IMR-90 (cell line): Measurements from ENCODE around the gene PTCH1.

ENCODE experiments used
- BHLHE40 ChIP-seq: fragments of 150-350 bp; IDR thresholded peaks from 2 replicates; pipeline ENCODE4 v1.6.1; 2016; ENCODE audit warnings: mild to moderate bottlenecking, low read depth, low read length
- CEBPB ChIP-seq: IDR thresholded peaks from 2 replicates; pipeline ENCODE4 v1.6.1; 2012; ENCODE audit warnings: low read depth, low read length, improper control_type of control experiment
- CHD1 ChIP-seq: IDR thresholded peaks from 2 replicates; pipeline ENCODE4 v1.6.1; 2012; ENCODE audit warnings: low read depth, low read length, improper control_type of control experiment
- FOS ChIP-seq: fragments of 150-350 bp; IDR thresholded peaks from 2 replicates; pipeline ENCODE4 v1.6.1; 2016; ENCODE audit warnings: low read depth, low read length
- MAZ ChIP-seq: IDR thresholded peaks from 2 replicates; pipeline ENCODE4 v1.6.1; 2012; ENCODE audit warnings: low read depth, mild to moderate bottlenecking, low read length, improper control_type of control experiment, moderate library complexity, borderline replicate concordance
- POLR2A ChIP-seq: IDR thresholded peaks from 2 replicates; pipeline ENCODE4 v1.6.1; 2012; ENCODE audit warnings: mild to moderate bottlenecking, low read depth, low read length
- RAD21 ChIP-seq: IDR thresholded peaks from 2 replicates; pipeline ENCODE4 v1.6.1; 2012; ENCODE audit warnings: low read length, improper control_type of control experiment
- RFX5 ChIP-seq: IDR thresholded peaks from 2 replicates; pipeline ENCODE4 v1.8.0; 2012; ENCODE audit warnings: low read depth, mild to moderate bottlenecking, low read length, moderate library complexity
- TF ChIP-seq, protein P1 (sequence below): conservative IDR thresholded peaks from 2 replicates; pipeline ENCODE4 v1.5.1; 2012; ENCODE audit warnings: mild to moderate bottlenecking, low read depth, low read length, improper control_type of control experiment
- TF ChIP-seq, protein P2 (sequence below): fragments of 150-350 bp; IDR thresholded peaks from 2 replicates; pipeline ENCODE4 v1.6.1; 2017; ENCODE audit warnings: mild to moderate bottlenecking, antibody characterized with exemption, low read length, low read depth

DNA sequence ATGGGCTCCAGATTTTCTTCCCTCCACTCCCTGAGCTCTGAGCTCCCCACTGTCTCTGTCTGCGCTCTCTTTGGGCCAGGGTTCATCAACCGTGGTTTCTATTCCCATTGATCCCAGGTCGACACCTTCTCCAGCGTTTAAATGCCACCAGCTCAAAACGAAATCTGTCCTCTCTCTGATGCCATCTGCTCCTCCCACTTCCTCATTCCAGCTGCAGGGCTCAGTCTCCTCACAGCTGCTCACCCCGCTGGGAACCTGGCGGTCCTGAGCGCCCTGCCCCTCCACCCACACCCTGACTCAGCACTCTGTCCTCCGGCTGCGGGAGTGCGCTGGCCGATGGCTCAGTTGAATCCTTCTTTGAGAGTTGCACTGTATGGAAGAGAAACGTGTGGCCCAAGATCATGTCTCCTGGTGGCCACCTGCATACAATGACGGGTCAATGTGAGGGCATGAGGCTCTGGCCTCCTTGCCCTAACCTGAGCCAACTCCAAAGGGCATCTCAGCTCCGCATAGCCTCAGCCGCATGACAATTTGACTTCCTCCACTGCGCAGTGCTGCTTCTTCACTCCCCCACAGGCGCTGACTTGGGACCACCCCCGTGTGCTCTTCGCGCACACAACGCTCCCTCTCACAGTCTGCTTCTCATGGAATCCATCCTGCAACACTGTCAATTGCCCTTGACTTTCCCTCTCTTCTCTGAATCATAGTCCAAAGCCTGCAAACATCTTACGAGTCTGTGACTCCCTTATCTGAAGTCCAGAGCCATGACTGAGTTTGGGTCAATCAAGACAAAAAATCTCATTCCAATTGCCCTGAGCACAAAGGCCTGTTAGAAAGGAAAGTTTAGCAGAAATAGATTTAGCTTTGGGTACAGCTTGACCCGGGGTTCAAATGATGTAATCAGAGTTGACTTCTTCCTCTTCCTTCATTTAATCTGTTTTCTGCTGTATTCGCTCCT, 82.4 kb downstream of the PTCH1 start:
- TF ChIP-seq, protein P1, sequence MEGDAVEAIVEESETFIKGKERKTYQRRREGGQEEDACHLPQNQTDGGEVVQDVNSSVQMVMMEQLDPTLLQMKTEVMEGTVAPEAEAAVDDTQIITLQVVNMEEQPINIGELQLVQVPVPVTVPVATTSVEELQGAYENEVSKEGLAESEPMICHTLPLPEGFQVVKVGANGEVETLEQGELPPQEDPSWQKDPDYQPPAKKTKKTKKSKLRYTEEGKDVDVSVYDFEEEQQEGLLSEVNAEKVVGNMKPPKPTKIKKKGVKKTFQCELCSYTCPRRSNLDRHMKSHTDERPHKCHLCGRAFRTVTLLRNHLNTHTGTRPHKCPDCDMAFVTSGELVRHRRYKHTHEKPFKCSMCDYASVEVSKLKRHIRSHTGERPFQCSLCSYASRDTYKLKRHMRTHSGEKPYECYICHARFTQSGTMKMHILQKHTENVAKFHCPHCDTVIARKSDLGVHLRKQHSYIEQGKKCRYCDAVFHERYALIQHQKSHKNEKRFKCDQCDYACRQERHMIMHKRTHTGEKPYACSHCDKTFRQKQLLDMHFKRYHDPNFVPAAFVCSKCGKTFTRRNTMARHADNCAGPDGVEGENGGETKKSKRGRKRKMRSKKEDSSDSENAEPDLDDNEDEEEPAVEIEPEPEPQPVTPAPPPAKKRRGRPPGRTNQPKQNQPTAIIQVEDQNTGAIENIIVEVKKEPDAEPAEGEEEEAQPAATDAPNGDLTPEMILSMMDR = no peak
- TF ChIP-seq RAD21 = no peak
- no peak for TF ChIP-seq POLR2A
- TF ChIP-seq CHD1 = no peak
- TF ChIP-seq RFX5 = no peak
- TF ChIP-seq CEBPB = no peak
- no peak for TF ChIP-seq BHLHE40
- TF ChIP-seq, protein P2, sequence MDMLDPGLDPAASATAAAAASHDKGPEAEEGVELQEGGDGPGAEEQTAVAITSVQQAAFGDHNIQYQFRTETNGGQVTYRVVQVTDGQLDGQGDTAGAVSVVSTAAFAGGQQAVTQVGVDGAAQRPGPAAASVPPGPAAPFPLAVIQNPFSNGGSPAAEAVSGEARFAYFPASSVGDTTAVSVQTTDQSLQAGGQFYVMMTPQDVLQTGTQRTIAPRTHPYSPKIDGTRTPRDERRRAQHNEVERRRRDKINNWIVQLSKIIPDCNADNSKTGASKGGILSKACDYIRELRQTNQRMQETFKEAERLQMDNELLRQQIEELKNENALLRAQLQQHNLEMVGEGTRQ = no peak
- TF ChIP-seq FOS = no peak
- TF ChIP-seq MAZ = no peak
